WTC11 (cell line): ENCODE measurements around the gene OR8U1.

Source experiments
- AFF4 ChIP-seq: sonication (generic); formaldehyde crosslinking; IDR thresholded peaks from 2 replicates; pipeline ENCODE4 v1.8.1; 2023; ENCODE audit warnings: mild to moderate bottlenecking, missing genetic modification reagents, borderline replicate concordance
- CTCF ChIP-seq: fragments of 200-600 bp; IDR thresholded peaks from 2 replicates; pipeline ENCODE4 v1.8.0; 2022; ENCODE audit warnings: antibody characterized with exemption
- ZNF121 ChIP-seq: sonication (generic); formaldehyde crosslinking; IDR thresholded peaks from 2 replicates; pipeline ENCODE4 v1.8.0; 2023; ENCODE audit warnings: missing genetic modification reagents

GRCh38 chr11:56404393-56404792, 29.0 kb downstream of the OR8U1 start:
- TF ChIP-seq CTCF (no peak), ZNF121 (CRISPR knock-in tag) (no peak), AFF4 (no peak)
